Mammary epithelial cell (primary cell): ENCODE measurements around the gene TJP1.

ENCODE experiments used
- EZH2 ChIP-seq: IDR thresholded peaks from 2 replicates; pipeline ENCODE4 v1.6.1; 2012; ENCODE audit warnings: low read length, inconsistent platforms, borderline replicate concordance
- TF ChIP-seq, protein P1 (sequence below), 2 donors: IDR thresholded peaks in 1 of 2; conservative IDR thresholded peaks in 1 of 2; 2 replicates each; pipeline ENCODE4 v1.5.1; 2011 to 2012; ENCODE audit warnings: inconsistent platforms in 2 of 2, low read length in 2 of 2, mild to moderate bottlenecking in 2 of 2, control low read depth in 1 of 2, low read depth in 1 of 2; ENCODE audit not compliant: insufficient read depth in 1 of 2; ENCODE audit errors: extremely low read depth in 1 of 2

DNA sequence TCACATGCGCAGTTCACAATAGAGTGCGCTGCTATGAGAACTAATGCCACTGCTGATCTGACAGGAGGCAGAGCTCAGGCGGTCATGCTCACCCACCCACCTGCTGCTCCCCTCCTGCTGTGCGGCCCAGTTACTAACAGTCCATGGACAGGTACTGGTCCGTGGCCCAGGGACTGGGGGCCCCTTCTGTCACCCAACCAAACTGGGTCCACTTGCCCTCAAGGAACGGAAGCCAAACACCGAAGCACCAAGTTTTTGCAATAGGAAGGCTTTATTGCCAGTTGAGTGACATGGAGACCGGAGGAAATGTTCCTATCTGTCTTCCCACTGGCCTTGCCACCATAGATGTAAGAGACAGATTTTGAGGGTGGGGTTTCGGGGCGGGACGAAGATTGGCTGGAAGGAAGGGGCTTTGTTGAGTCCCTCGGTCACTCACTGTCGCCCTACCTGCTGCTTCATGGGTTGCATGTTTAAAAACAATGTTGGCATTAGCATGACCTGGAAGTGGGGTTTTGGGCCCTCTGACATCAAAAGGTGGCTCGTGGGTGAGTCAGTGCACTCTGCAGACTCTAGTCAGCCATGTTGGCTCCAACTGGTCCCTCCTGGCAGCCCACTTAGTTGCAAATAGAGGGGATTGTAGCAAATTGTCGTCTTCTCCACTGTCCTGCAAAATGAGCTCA, 141.0 kb downstream of the TJP1 start:
- TF ChIP-seq, protein P1, sequence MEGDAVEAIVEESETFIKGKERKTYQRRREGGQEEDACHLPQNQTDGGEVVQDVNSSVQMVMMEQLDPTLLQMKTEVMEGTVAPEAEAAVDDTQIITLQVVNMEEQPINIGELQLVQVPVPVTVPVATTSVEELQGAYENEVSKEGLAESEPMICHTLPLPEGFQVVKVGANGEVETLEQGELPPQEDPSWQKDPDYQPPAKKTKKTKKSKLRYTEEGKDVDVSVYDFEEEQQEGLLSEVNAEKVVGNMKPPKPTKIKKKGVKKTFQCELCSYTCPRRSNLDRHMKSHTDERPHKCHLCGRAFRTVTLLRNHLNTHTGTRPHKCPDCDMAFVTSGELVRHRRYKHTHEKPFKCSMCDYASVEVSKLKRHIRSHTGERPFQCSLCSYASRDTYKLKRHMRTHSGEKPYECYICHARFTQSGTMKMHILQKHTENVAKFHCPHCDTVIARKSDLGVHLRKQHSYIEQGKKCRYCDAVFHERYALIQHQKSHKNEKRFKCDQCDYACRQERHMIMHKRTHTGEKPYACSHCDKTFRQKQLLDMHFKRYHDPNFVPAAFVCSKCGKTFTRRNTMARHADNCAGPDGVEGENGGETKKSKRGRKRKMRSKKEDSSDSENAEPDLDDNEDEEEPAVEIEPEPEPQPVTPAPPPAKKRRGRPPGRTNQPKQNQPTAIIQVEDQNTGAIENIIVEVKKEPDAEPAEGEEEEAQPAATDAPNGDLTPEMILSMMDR (conservative IDR thresholded peaks at IDR 0.05 in 1 of 2, IDR thresholded peaks at IDR 0.05 in 1 of 2; ENCODE audit: extremely low read depth in 1 of 2, insufficient read depth in 1 of 2, low read depth in 1 of 2, low read length in 2 of 2), result no peak
- TF ChIP-seq EZH2, result no peak
